Activated B cell treated with CpG ODN at 0.5 μM for 24 hours (primary cell): ENCODE measurements around the gene B3GNT2. TPM values are rescaled to one million over a fixed set of nuclear protein-coding genes. Genes with fewer than 3 reads are reported as not detected.

ENCODE experiments used
- ATAC-seq: fragments of 200-7000 bp; cut with Tn5 transposase; one replicate; pipeline ENCODE4 v1.10.0; 2021; ENCODE audit warnings: low read depth, mild to moderate bottlenecking, moderate library complexity
- CTCF ChIA-PET: fragments of 350-600 bp; sonication (Branson Sonifier 250); formaldehyde crosslinking; loops from one replicate; lab custom pipeline; 2021; ENCODE audit warnings: antibody characterized with exemption; lab: Charles Lee
- POLR2A ChIA-PET: fragments of 350-600 bp; sonication (Branson Sonifier 250); formaldehyde crosslinking; loops from one replicate; lab custom pipeline; 2021; ENCODE audit warnings: antibody characterized with exemption; lab: Charles Lee
- DNase-seq: peaks from one replicate; pipeline ENCODE4 v3.0.0; 2022
- H3K27ac Mint-ChIP-seq: one replicate; pipeline ENCODE4 v1.8.0; 2020; ENCODE audit warnings: mixed read lengths
- H3K27me3 Mint-ChIP-seq: one replicate; pipeline ENCODE4 v1.8.0; 2021; ENCODE audit warnings: mixed read lengths
- H3K36me3 Mint-ChIP-seq: one replicate; pipeline ENCODE4 v1.8.0; 2021; ENCODE audit warnings: low read depth, mixed read lengths
- H3K4me1 Mint-ChIP-seq: one replicate; pipeline ENCODE4 v1.8.0; 2021; ENCODE audit warnings: mixed read lengths
- H3K4me3 Mint-ChIP-seq: one replicate; pipeline ENCODE4 v1.8.0; 2020; ENCODE audit warnings: mild to moderate bottlenecking, mixed read lengths
- H3K9me3 Mint-ChIP-seq: one replicate; pipeline ENCODE4 v1.8.0; 2020; ENCODE audit warnings: mixed read lengths
- intact Hi-C: fragments of 100-400 bp; cut with micrococcal nuclease; formaldehyde crosslinking; loops from one replicate; pipeline ENCODE4 v1.15.1; 2024
- total RNA-seq: library from RNA; stranded (reverse); gene quantifications from 2 replicates; pipeline ENCODE4 v1.2.3, GENCODE V29; 2022
- TF ChIP-seq, protein P1 (sequence below): fragments of 200-600 bp; IDR thresholded peaks from one replicate; pipeline ENCODE4 v1.8.0; 2022; ENCODE audit warnings: antibody characterized with exemption, mild to moderate bottlenecking

The B3GNT2 gene
- total RNA-seq, 1 donor from 2014 or later, result 34.9 TPM

DNA sequence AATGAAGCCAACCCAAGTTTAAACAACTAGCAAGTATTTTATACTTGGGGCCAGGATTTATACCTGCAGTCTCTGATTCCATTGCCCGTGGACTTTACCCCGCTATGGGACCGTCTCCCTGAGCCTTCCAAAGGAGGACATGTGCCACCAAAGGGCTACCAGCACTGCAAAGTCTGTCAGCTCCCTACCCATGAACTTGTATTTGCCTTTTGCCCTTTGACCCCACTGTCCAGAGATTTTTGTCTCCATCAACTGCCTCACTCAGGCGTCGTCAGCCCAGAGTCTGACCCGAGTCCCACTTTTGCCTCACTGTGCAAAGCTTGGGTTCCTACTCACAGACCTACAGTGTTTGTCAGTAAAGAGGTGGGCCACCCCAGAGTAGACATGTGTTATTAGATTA lies 40.6 kb downstream of the B3GNT2 start:
- TF ChIP-seq, protein P1, sequence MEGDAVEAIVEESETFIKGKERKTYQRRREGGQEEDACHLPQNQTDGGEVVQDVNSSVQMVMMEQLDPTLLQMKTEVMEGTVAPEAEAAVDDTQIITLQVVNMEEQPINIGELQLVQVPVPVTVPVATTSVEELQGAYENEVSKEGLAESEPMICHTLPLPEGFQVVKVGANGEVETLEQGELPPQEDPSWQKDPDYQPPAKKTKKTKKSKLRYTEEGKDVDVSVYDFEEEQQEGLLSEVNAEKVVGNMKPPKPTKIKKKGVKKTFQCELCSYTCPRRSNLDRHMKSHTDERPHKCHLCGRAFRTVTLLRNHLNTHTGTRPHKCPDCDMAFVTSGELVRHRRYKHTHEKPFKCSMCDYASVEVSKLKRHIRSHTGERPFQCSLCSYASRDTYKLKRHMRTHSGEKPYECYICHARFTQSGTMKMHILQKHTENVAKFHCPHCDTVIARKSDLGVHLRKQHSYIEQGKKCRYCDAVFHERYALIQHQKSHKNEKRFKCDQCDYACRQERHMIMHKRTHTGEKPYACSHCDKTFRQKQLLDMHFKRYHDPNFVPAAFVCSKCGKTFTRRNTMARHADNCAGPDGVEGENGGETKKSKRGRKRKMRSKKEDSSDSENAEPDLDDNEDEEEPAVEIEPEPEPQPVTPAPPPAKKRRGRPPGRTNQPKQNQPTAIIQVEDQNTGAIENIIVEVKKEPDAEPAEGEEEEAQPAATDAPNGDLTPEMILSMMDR, result no peak
- Mint-ChIP-seq H3K9me3 (no peaks in the 10 kb centered on the region), H3K27ac (no peak overlapping the region), H3K36me3 (no peaks in the 10 kb centered on the region), H3K4me3 (no peak overlapping the region), H3K27me3 (no peaks in the 10 kb centered on the region), H3K4me1 (peaks cover 10% of the 10 kb centered on the region)
- POLR2A ChIA-PET, result no interaction called here
- CTCF ChIA-PET, result no interaction called here
- DNase-seq, result no peak
- intact Hi-C loops, result no loop called here
- ATAC-seq, result no peak

DNA sequence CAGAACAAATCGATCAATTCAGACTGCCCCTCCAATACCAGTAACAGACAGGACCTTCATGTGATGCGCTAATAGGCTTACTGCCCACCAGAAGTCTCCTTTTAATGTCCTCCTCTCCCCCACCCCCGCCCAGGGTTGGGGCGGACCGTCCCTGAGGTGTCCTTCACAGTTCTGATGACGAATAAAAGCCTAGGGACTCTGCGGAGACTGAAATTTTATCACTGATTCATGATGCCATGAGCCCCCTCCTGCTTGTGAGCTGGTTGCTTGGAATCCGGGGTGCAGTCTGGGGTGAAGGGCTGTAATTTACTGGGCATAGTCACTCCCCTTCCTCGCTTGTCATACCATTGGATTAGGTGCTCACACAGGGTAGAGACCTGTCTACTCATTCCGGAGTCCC lies 42.3 kb downstream of the B3GNT2 start:
- no peak overlapping the region for H3K27ac Mint-ChIP-seq
- H3K27me3 Mint-ChIP-seq, result no peaks in the 10 kb centered on the region
- DNase-seq (no peak), ATAC-seq (no peak)
- intact Hi-C loops, result no loop called here
- H3K9me3 Mint-ChIP-seq, result no peaks in the 10 kb centered on the region
- no peak overlapping the region for H3K4me3 Mint-ChIP-seq
- peaks cover 10% of the 10 kb centered on the region for H3K4me1 Mint-ChIP-seq
- ChIA-PET POLR2A (no interaction called here), CTCF (no interaction called here)
- H3K36me3 Mint-ChIP-seq, result no peaks in the 10 kb centered on the region
- TF ChIP-seq, protein P1, result no peak

DNA sequence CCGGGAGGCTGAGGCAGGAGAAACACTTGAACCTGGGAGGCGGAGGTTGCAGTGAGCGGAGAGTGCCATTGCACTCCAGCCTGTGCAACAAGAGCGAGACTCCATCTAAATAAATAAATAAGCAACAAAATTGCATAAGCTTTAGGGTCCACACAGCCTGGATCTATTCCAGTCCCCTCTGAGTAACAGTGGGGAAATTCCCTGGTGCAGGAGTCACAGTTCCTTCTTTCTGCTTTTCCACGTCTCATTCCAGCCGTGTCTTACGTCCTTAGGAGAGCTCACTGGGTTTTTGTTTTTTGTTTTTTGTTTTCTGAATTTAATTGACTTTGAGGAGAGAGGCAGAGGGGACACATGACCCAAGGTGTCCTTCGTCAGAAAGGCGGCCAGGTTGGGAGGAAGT lies 44.6 kb downstream of the B3GNT2 start:
- no peaks in the 10 kb centered on the region for H3K4me1 Mint-ChIP-seq
- H3K4me3 Mint-ChIP-seq, result no peak overlapping the region
- no peak for ATAC-seq
- no peak overlapping the region for H3K27ac Mint-ChIP-seq
- H3K27me3 Mint-ChIP-seq, result no peaks in the 10 kb centered on the region
- no peak for DNase-seq
- TF ChIP-seq, protein P1, result no peak
- intact Hi-C loops, result no loop called here
- POLR2A ChIA-PET, result no interaction called here
- no peaks in the 10 kb centered on the region for H3K9me3 Mint-ChIP-seq
- H3K36me3 Mint-ChIP-seq, result no peaks in the 10 kb centered on the region
- CTCF ChIA-PET, result no interaction called here

DNA sequence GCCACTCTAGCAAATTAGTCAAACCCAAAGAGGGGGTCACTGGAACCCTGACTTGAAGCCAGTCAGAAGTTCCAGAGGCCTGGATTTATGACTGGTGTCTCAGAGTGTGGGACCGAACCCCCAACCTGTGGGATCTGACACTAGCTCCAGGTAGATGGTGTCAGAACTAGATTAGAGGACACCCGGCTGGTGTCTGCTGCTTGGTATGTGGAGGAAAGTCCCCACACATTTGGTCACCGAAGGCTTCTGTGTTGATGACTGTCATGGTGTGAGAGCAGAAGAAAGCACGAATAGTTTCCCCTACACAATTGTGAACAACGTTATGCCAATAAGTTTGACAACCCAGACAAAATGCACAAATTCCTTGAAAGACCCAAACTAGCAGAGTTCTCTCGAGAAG lies 48.1 kb downstream of the B3GNT2 start:
- DNase-seq (no peak), ATAC-seq (no peak)
- no peaks in the 10 kb centered on the region for H3K27me3 Mint-ChIP-seq
- CTCF ChIA-PET, result no interaction called here
- H3K4me1 Mint-ChIP-seq, result no peaks in the 10 kb centered on the region
- TF ChIP-seq, protein P1, result no peak
- H3K9me3 Mint-ChIP-seq, result no peaks in the 10 kb centered on the region
- intact Hi-C loops, result no loop called here
- H3K4me3 Mint-ChIP-seq, result no peak overlapping the region
- H3K27ac Mint-ChIP-seq, result no peak overlapping the region
- no peaks in the 10 kb centered on the region for H3K36me3 Mint-ChIP-seq
- POLR2A ChIA-PET, result no interaction called here

DNA sequence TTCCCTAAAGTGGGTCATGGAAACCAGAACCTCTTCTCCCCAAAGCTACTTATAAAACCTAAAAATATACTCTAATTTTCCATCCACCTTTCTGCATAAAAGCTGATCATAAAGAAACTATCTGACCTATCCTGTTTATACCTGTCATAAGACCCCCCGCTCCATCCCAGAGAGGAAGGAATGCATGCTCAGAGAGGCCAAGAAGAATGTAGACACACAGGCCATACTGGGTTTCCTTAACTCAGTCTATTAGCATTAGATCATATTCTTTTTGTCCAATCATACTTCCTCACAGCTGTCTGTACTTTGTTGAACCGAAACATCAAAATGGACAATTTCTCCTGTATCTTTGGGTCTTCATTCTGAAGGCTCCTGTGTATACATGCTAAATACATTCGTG lies 52.3 kb downstream of the B3GNT2 start:
- intact Hi-C loops, result no loop called here
- Mint-ChIP-seq H3K27ac (no peak overlapping the region), H3K4me1 (no peaks in the 10 kb centered on the region), H3K9me3 (no peaks in the 10 kb centered on the region), H3K36me3 (no peaks in the 10 kb centered on the region), H3K4me3 (no peak overlapping the region), H3K27me3 (no peaks in the 10 kb centered on the region)
- DNase-seq (no peak), ATAC-seq (no peak)
- ChIA-PET POLR2A (no interaction called here), CTCF (no interaction called here)
- TF ChIP-seq, protein P1, result no peak
